ENCODE measurements around the gene SPRY4.

SPRY4 gene

DNA sequence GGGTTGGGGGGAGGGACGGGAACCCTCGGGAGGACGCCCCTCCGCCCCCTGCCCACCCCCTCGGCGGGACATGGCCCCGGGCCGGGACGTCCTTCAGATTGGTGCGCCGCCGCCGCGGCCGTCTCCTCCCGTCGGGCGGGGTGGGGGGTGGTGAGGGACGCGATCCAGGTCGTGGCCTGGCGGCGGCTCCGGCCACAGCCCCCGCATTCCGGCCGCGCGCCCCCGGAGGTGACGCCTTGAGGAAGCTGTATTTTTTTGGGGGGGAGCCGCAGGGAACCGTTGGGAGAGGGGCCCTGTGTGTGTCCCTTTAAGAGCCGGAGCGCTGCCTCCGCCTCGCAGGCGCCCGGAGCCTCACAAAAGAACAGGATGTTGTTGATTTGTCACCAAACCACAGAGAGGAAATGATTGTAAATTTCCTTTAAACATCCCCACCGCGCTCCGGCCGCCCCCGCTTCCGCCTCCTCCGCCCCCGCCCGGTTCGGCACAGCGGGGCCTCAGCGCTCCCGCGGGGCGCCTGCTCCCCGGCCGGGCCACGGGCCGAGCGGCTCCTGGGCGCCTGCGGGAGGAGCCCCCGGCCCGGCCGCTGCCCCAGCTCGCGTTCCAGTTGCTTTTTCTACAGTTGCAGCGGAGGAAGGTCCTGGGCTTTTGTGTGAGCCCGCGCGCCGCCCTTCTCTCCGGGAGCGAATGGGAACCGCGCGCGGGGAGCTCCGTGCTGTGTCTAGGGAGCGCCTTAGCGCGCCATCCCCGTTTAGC lies 32.1 kb upstream of the SPRY4 start:
- no peaks in the 10 kb centered on the region for H4K20me1 ChIP-seq (ENCODE audit: insufficient read depth, low read length)
- peak overlapping the region; percentile 93 for H2AFZ ChIP-seq (ENCODE audit: low read length)
- H3K9ac ChIP-seq (ENCODE audit: low read length) = peak overlapping the region; percentile 86
- DNase-seq = peak; percentile 92
- TF ChIP-seq, protein P1, sequence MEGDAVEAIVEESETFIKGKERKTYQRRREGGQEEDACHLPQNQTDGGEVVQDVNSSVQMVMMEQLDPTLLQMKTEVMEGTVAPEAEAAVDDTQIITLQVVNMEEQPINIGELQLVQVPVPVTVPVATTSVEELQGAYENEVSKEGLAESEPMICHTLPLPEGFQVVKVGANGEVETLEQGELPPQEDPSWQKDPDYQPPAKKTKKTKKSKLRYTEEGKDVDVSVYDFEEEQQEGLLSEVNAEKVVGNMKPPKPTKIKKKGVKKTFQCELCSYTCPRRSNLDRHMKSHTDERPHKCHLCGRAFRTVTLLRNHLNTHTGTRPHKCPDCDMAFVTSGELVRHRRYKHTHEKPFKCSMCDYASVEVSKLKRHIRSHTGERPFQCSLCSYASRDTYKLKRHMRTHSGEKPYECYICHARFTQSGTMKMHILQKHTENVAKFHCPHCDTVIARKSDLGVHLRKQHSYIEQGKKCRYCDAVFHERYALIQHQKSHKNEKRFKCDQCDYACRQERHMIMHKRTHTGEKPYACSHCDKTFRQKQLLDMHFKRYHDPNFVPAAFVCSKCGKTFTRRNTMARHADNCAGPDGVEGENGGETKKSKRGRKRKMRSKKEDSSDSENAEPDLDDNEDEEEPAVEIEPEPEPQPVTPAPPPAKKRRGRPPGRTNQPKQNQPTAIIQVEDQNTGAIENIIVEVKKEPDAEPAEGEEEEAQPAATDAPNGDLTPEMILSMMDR (IDR thresholded peaks at IDR 0.05; ENCODE audit: low read length) = no peak
- TF ChIP-seq EZH2 (optimal IDR thresholded peaks at IDR 0.05; ENCODE audit: low read depth, low read length) (no peak), EZH2phosphoT487 (IDR thresholded peaks at IDR 0.05; ENCODE audit: low read length) (no peak)
- 0 out of 2 replicates have a peak, but pooled peaks cover 4% of the 10 kb centered on the region for H3K4me1 ChIP-seq (ENCODE audit: low read length)
- H3K36me3 ChIP-seq (replicated peaks; ENCODE audit: insufficient read depth, low read length) = no peaks in the 10 kb centered on the region
- H3K4me3 ChIP-seq (ENCODE audit: low read length) = peak overlapping the region; percentile 84
- peaks cover 10% of the 10 kb centered on the region for H3K27me3 ChIP-seq (replicated peaks; ENCODE audit: insufficient read depth, low read length)
- no peaks in the 10 kb centered on the region for H3K9me2 ChIP-seq (replicated peaks; ENCODE audit: insufficient read depth, low read length)
- peak overlapping the region; percentile 76; the same call in 1 of the 2 replicates for H3K27ac ChIP-seq (ENCODE audit: low read length)
- H3K9me3 ChIP-seq (replicated peaks; ENCODE audit: insufficient read depth, low read length) = no peaks in the 10 kb centered on the region
- no peaks in the 10 kb centered on the region for H3F3A ChIP-seq (ENCODE audit: insufficient read depth, low read length)
- H3K79me2 ChIP-seq (ENCODE audit: low read length) = no peaks in the 10 kb centered on the region
- H3K4me2 ChIP-seq (ENCODE audit: low read depth, low read length) = peak overlapping the region; percentile 88

- H3K4me3 ChIP-seq (ENCODE audit: low read length) = peak overlapping the region; percentile 84
These were observed 31.5 kb upstream of the SPRY4 start for GRCh38 chr5:142356349-142356715.

GRCh38 chr5:142353071-142353472 lies 28.3 kb upstream of the SPRY4 start:
- H4K20me1 ChIP-seq (ENCODE audit: insufficient read depth, low read length) = no peaks in the 10 kb centered on the region
- H3K27ac ChIP-seq (ENCODE audit: low read length) = no peak overlapping the region
- H3K4me3 ChIP-seq (ENCODE audit: low read length) = no peak overlapping the region
- H3K79me2 ChIP-seq (ENCODE audit: low read length) = no peaks in the 10 kb centered on the region
- TF ChIP-seq, protein P1 (IDR thresholded peaks at IDR 0.05; ENCODE audit: low read length) = no peak
- TF ChIP-seq EZH2phosphoT487 (IDR thresholded peaks at IDR 0.05; ENCODE audit: low read length) (no peak), EZH2 (optimal IDR thresholded peaks at IDR 0.05; ENCODE audit: low read depth, low read length) (no peak)
- no peak for DNase-seq
- no peaks in the 10 kb centered on the region for H3F3A ChIP-seq (ENCODE audit: insufficient read depth, low read length)
- H3K36me3 ChIP-seq (replicated peaks; ENCODE audit: insufficient read depth, low read length) = no peaks in the 10 kb centered on the region
- H3K4me1 ChIP-seq (ENCODE audit: low read length) = 0 out of 2 replicates have a peak, but pooled peaks cover 4% of the 10 kb centered on the region
- H3K9ac ChIP-seq (ENCODE audit: low read length) = no peak overlapping the region
- no peak overlapping the region for H2AFZ ChIP-seq (ENCODE audit: low read length)
- no peaks in the 10 kb centered on the region for H3K9me3 ChIP-seq (replicated peaks; ENCODE audit: insufficient read depth, low read length)
- H3K9me2 ChIP-seq (replicated peaks; ENCODE audit: insufficient read depth, low read length) = no peaks in the 10 kb centered on the region
- H3K27me3 ChIP-seq (replicated peaks; ENCODE audit: insufficient read depth, low read length) = peaks cover 7% of the 10 kb centered on the region
- H3K4me2 ChIP-seq (ENCODE audit: low read depth, low read length) = no peak overlapping the region

More at GRCh38 chr5:142356349-142356715, 31.5 kb upstream of the SPRY4 start:
- peak overlapping the region; percentile 86 for H3K9ac ChIP-seq (ENCODE audit: low read length)
- H4K20me1 ChIP-seq (ENCODE audit: insufficient read depth, low read length) = no peaks in the 10 kb centered on the region
- no peaks in the 10 kb centered on the region for H3K9me3 ChIP-seq (replicated peaks; ENCODE audit: insufficient read depth, low read length)
- no peaks in the 10 kb centered on the region for H3K36me3 ChIP-seq (replicated peaks; ENCODE audit: insufficient read depth, low read length)
- no peaks in the 10 kb centered on the region for H3F3A ChIP-seq (ENCODE audit: insufficient read depth, low read length)
- no peaks in the 10 kb centered on the region for H3K9me2 ChIP-seq (replicated peaks; ENCODE audit: insufficient read depth, low read length)
- H3K79me2 ChIP-seq (ENCODE audit: low read length) = no peaks in the 10 kb centered on the region
- peaks cover 10% of the 10 kb centered on the region for H3K27me3 ChIP-seq (replicated peaks; ENCODE audit: insufficient read depth, low read length)
- peak overlapping the region; percentile 93 for H2AFZ ChIP-seq (ENCODE audit: low read length)
- H3K4me1 ChIP-seq (ENCODE audit: low read length) = 0 out of 2 replicates have a peak, but pooled peaks cover 4% of the 10 kb centered on the region
- peak overlapping the region; percentile 50 for H3K4me2 ChIP-seq (ENCODE audit: low read depth, low read length)
- peak overlapping the region; percentile 76; the same call in 1 of the 2 replicates for H3K27ac ChIP-seq (ENCODE audit: low read length)
- no peak for DNase-seq
- TF ChIP-seq EZH2 (optimal IDR thresholded peaks at IDR 0.05; ENCODE audit: low read depth, low read length) = no peak
- no peak for TF ChIP-seq EZH2phosphoT487 (IDR thresholded peaks at IDR 0.05; ENCODE audit: low read length)
- TF ChIP-seq, protein P1 (IDR thresholded peaks at IDR 0.05; ENCODE audit: low read length) = no peak
